ENCODE results near the gene LY6G6D. TPM values are rescaled to one million over a fixed set of nuclear protein-coding genes. Genes with fewer than 3 reads are reported as not detected.
A peak's percentile ranks its signal among the peaks of the same experiment; 100 is the strongest.

LY6G6D gene
- total RNA-seq, 1 experiment from 2014 or later: not detected

GRCh38 chr6:31727717-31728671 is 12.8 kb downstream of the LY6G6D start:
- Histone ChIP-seq H2AK5ac (ENCODE audit: insufficient read length, low read length) (no peak overlapping the region), H3K23me2 (ENCODE audit: insufficient read length, low read depth, low read length, poor library complexity, severe bottlenecking) (peaks cover 9% of the 10 kb centered on the region), H2BK15ac (ENCODE audit: low read depth, low read length) (no peak overlapping the region), H3K9ac (ENCODE audit: extremely low read depth, insufficient read length, low read length) (no peak overlapping the region), H3K56ac (ENCODE audit: insufficient read length, low read depth, low read length) (no peak overlapping the region), H2BK20ac (ENCODE audit: low read depth, low read length, poor library complexity, severe bottlenecking) (no peak overlapping the region), H2BK120ac (ENCODE audit: low read depth, low read length, poor library complexity, severe bottlenecking) (no peak overlapping the region), H3K14ac (ENCODE audit: insufficient read depth, low read length) (no peak overlapping the region), H3K27ac (ENCODE audit: insufficient read length, low read depth, low read length) (no peak overlapping the region), H4K8ac (replicated peaks; ENCODE audit: insufficient read length, low read depth, low read length) (no peak overlapping the region), H2BK5ac (ENCODE audit: insufficient read length, low read length) (no peak overlapping the region), H3K9me3 (ENCODE audit: control insufficient read depth, low read depth, low read length) (no peaks in the 10 kb centered on the region), H3K4me1 (ENCODE audit: insufficient read depth, low read length) (no peaks in the 10 kb centered on the region), H4K20me1 (ENCODE audit: control insufficient read depth, insufficient read depth, insufficient read length) (no peaks in the 10 kb centered on the region), H3K4ac (ENCODE audit: low read depth, low read length) (no peak overlapping the region), H3K27me3 (ENCODE audit: insufficient read depth, low read length) (no peaks in the 10 kb centered on the region), H2BK12ac (ENCODE audit: insufficient read length, low read depth, low read length) (no peak overlapping the region), H3K4me2 (ENCODE audit: insufficient read depth, insufficient read length, low read length) (no peak overlapping the region), H3K18ac (ENCODE audit: insufficient read length, low read depth, low read length) (no peak overlapping the region), H3K23ac (ENCODE audit: insufficient read length, low read depth, low read length) (no peak overlapping the region), H3T11ph (ENCODE audit: low read length) (no peak overlapping the region), H4K91ac (ENCODE audit: insufficient read length, low read depth, low read length) (no peak overlapping the region), H3K79me2 (ENCODE audit: insufficient read depth, low read length) (no peaks in the 10 kb centered on the region), H3K79me1 (ENCODE audit: insufficient read depth, low read depth, low read length, poor library complexity, severe bottlenecking) (no peaks in the 10 kb centered on the region), H4K5ac (ENCODE audit: insufficient read length, low read depth, low read length) (no peak overlapping the region), H2AFZ (ENCODE audit: low read length) (no peak overlapping the region)
- H3K9me3 Mint-ChIP-seq: no peaks in the 10 kb centered on the region; a peak in 2 of 5 replicates
- H3K36me3 Mint-ChIP-seq (ENCODE audit: insufficient read depth in 1 of 3, low read depth in 3 of 3): peaks cover 27 to 61% (median 55%) of the 10 kb centered on the region in 3 experiments
- no peak for TF ChIP-seq CTCF (conservative IDR thresholded peaks at IDR 0.05)
- no peak overlapping the region; a peak in 1 of 7 replicates for H3K27ac Mint-ChIP-seq
- H3K4me3 Mint-ChIP-seq: peak overlapping the region; percentile 83 to 98
- no peaks in the 10 kb centered on the region for H3K27me3 Mint-ChIP-seq (ENCODE audit: low read depth)
- no CpG with 5 or more reads among the region's 41 CpGs for WGBS (ENCODE audit: extremely low coverage, insufficient read length, low lambda C conversion rate)
- peaks cover 15 to 20% of the 10 kb centered on the region in 2 experiments for H3K4me1 Mint-ChIP-seq
- DNase-seq: no peak
